Nephron progenitor cell (in vitro differentiated cells): ENCODE results near the gene PSMB11.

Experiments used
- DNase-seq: peaks from one replicate; pipeline ENCODE4 v3.0.0; 2021
- H3K27ac Mint-ChIP-seq: 2 replicates; pipeline ENCODE4 v1.8.0; 2021; ENCODE audit warnings: mild to moderate bottlenecking, moderate library complexity, mixed read lengths
- H3K27me3 Mint-ChIP-seq: 2 replicates; pipeline ENCODE4 v1.8.0; 2021; ENCODE audit warnings: mild to moderate bottlenecking, low read depth, mixed read lengths; ENCODE audit not compliant: poor library complexity
- H3K36me3 Mint-ChIP-seq: 2 replicates; pipeline ENCODE4 v1.8.0; 2021; ENCODE audit warnings: low read depth, mixed read lengths
- H3K4me1 Mint-ChIP-seq: 2 replicates; pipeline ENCODE4 v1.8.0; 2021; ENCODE audit warnings: mixed read lengths
- H3K4me3 Mint-ChIP-seq: 2 replicates; pipeline ENCODE4 v1.8.0; 2021; ENCODE audit warnings: mild to moderate bottlenecking, moderate library complexity, mixed read lengths
- H3K9me3 Mint-ChIP-seq: 2 replicates; pipeline ENCODE4 v1.8.0; 2021; ENCODE audit warnings: mild to moderate bottlenecking, moderate library complexity, mixed read lengths
- TF ChIP-seq, protein P1 (sequence below): fragments of 200-600 bp; sonication (generic); IDR thresholded peaks from 2 replicates; pipeline ENCODE4 v1.5.0; 2021; ENCODE audit warnings: antibody characterized with exemption

Gene PSMB11, protein sequence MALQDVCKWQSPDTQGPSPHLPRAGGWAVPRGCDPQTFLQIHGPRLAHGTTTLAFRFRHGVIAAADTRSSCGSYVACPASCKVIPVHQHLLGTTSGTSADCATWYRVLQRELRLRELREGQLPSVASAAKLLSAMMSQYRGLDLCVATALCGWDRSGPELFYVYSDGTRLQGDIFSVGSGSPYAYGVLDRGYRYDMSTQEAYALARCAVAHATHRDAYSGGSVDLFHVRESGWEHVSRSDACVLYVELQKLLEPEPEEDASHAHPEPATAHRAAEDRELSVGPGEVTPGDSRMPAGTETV

DNA sequence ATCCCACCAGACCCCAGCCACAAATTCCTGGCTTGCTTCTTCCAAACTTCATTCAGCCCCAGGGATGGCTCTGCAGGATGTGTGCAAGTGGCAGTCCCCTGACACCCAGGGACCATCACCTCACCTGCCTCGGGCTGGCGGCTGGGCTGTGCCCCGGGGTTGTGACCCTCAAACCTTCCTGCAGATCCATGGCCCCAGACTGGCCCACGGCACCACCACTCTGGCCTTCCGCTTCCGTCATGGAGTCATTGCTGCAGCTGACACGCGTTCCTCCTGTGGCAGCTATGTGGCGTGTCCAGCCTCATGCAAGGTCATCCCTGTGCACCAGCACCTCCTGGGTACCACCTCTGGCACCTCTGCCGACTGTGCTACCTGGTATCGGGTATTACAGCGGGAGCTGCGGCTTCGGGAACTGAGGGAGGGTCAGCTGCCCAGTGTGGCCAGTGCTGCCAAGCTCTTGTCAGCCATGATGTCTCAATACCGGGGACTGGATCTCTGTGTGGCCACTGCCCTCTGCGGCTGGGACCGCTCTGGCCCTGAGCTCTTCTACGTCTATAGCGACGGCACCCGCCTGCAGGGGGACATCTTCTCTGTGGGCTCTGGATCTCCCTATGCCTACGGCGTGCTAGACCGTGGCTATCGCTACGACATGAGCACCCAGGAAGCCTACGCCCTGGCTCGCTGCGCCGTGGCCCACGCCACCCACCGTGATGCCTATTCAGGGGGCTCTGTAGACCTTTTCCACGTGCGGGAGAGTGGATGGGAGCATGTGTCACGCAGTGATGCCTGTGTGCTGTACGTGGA lies at the start of gene PSMB11:
Gene PSMB11, plus strand, starts transcription at position 51 of the 804 bp plus-strand sequence. Its CDS starts 14 bp downstream, at position 65.
- peaks cover 10% of the 10 kb centered on the region for H3K27me3 Mint-ChIP-seq
- H3K36me3 Mint-ChIP-seq, result peaks cover 4% of the 10 kb centered on the region
- no peak for DNase-seq
- H3K9me3 Mint-ChIP-seq, result no peaks in the 10 kb centered on the region
- H3K4me1 Mint-ChIP-seq, result peaks cover 54% of the 10 kb centered on the region
- H3K27ac Mint-ChIP-seq, result peak within 1 kb of the TSS; percentile 42
- TF ChIP-seq, protein P1, sequence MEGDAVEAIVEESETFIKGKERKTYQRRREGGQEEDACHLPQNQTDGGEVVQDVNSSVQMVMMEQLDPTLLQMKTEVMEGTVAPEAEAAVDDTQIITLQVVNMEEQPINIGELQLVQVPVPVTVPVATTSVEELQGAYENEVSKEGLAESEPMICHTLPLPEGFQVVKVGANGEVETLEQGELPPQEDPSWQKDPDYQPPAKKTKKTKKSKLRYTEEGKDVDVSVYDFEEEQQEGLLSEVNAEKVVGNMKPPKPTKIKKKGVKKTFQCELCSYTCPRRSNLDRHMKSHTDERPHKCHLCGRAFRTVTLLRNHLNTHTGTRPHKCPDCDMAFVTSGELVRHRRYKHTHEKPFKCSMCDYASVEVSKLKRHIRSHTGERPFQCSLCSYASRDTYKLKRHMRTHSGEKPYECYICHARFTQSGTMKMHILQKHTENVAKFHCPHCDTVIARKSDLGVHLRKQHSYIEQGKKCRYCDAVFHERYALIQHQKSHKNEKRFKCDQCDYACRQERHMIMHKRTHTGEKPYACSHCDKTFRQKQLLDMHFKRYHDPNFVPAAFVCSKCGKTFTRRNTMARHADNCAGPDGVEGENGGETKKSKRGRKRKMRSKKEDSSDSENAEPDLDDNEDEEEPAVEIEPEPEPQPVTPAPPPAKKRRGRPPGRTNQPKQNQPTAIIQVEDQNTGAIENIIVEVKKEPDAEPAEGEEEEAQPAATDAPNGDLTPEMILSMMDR, result no peak
- no peak within 1 kb of the TSS for H3K4me3 Mint-ChIP-seq

DNA sequence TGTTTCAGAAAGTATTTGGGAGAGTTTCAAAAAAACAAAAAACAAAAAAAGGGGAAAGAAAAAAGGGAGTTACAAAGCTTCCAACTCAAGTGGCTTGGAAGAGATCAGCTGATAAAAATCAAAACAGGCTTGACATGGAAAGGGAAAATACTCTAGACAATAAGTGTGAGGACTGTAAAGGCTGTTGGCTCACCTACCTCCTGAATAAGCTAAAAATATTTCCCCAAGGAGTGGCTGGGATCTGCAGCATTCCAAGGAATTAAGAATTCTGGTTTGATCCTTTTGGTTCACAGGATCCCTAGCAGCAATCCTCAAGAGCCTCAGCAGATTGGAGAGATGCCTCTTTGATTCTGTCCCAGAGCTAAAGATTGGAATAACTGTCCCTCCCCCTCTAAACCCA lies 48.5 kb upstream of the PSMB11 start:
- H3K36me3 Mint-ChIP-seq, result peaks cover 32% of the 10 kb centered on the region
- peaks cover 3% of the 10 kb centered on the region for H3K27me3 Mint-ChIP-seq
- no peak for DNase-seq
- no peaks in the 10 kb centered on the region for H3K9me3 Mint-ChIP-seq
- peaks cover 25% of the 10 kb centered on the region for H3K4me1 Mint-ChIP-seq
- H3K27ac Mint-ChIP-seq, result no peak overlapping the region
- TF ChIP-seq, protein P1, result no peak
- no peak overlapping the region for H3K4me3 Mint-ChIP-seq

DNA sequence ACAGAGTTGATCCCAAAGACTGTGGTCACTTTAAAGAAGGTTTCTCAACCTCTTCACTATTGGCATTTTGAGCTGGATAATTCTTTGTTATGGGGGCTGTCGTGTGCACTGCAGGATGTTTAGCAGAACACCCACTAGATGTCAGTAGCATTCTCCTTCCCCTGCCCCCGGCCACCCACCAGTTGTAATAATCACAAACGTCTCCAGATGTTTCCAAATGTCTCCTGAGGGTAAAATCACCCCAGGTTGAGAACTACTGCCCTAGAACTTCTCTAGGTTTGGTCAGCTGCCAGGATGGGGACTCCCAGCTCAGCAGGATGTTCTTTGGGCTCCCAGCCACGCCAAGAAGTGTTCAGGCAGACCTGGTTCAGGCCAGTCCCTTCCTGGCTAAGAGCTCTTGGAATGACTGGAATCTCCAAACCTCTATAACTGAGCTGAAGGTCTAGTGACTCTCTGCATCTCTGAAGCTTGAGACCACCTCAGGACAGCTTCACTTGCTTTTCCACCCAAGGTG lies 47.2 kb upstream of the PSMB11 start:
- Mint-ChIP-seq H3K27ac (peak overlapping the region; percentile 34), H3K4me1 (peaks cover 19% of the 10 kb centered on the region), H3K27me3 (peaks cover 3% of the 10 kb centered on the region), H3K36me3 (peaks cover 21% of the 10 kb centered on the region), H3K4me3 (no peak overlapping the region), H3K9me3 (no peaks in the 10 kb centered on the region)
- peak; percentile 42 for DNase-seq
- TF ChIP-seq, protein P1, result peak; percentile 54

DNA sequence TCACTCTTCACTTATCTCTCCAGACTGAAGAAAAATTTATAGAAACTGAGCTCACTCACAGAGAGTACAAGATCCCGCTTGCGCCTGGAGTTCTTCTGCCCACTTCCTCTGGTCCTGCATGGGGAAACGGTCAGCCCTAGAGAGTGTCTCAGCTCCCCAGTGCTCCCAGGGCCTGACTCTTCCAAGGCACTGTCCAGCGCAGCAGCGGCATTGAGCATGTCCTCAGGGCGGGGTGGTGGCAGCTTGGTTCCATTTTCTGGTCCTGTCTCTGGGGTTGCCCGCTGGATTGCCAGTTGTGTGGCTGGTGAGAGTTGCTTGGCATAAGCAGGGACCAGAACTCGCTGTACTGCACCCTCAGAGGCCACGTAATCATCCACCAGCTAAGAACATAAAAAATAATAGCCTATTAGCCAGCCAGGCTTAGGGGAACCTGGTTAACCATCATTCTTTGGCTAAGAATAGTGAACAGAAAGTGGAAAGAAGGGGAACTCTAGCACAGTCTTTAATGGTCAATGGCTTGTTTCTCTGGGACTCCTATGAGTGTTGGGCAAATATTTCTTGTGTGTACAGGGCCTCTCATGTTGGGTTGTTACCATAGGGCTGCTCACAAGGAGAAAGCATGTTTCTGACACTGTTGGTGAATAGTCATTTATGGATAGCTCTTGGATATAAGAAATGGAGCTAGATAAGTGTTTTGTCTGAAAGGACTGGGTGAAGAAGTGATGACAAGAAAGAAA lies 46.0 kb upstream of the PSMB11 start:
- no peak for DNase-seq
- Mint-ChIP-seq H3K27ac (peak overlapping the region; percentile 6), H3K4me1 (peaks cover 12% of the 10 kb centered on the region), H3K9me3 (no peaks in the 10 kb centered on the region), H3K27me3 (peaks cover 3% of the 10 kb centered on the region), H3K36me3 (peaks cover 11% of the 10 kb centered on the region), H3K4me3 (peak overlapping the region; percentile 5)
- TF ChIP-seq, protein P1, result no peak

DNA sequence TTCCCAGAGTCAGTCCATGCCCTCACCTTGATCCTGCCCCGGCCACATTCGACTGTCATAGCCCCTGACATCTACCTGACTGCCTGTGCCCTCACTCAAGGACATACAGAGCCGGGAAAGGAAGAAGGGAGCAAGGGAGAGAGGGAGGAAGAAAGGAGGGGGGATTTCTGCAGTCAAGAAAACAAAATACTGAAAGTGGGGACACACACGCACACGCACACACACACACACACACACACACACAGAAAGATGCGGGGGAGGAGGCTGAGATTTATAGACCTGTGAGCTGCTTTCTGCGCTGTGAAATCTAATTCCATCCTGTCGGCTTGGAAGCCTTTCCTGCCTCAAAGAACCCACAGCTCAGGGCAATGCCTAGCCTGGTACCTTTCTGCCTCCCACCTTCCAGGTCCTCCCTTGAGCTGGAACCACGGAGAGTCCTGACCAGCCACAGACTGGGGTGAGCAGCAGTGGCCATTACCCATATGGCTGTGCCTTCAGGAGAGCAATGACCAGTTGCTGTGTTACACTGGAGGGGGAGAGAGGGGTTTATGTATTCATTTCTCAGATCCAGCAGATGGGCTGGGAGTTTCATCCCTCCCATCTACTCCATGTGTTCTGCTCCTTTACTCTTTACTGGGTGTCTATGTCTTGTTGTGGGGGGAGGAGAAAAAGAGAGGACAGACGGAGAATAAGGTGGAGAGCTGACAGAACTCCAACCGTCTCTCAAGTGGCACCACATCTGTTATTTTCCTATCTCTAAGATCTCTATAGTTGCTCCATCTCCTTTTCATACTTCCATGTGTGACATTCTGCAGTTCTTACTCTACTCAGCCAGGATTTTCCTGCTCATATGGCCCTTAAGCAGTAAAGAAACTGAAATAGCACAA lies 45.0 kb upstream of the PSMB11 start:
- peaks cover 12% of the 10 kb centered on the region for H3K4me1 Mint-ChIP-seq
- no peaks in the 10 kb centered on the region for H3K27me3 Mint-ChIP-seq
- DNase-seq, result peak; percentile 70
- H3K4me3 Mint-ChIP-seq, result no peak overlapping the region
- H3K27ac Mint-ChIP-seq, result no peak overlapping the region
- TF ChIP-seq, protein P1, result no peak
- H3K36me3 Mint-ChIP-seq, result peaks cover 11% of the 10 kb centered on the region
- H3K9me3 Mint-ChIP-seq, result no peaks in the 10 kb centered on the region
